GM12878 (cell line): ENCODE measurements around the gene TMC7. TPM values are rescaled to one million over a fixed set of nuclear protein-coding genes. Genes with fewer than 3 reads are reported as not detected.
A peak's percentile ranks its signal among the peaks of the same experiment; 100 is the strongest.

Experiments
- ATF2 ChIP-seq: IDR thresholded peaks from 2 replicates; pipeline ENCODE4 v1.6.1; 2012; ENCODE audit warnings: low read length, inconsistent platforms
- ATF3 ChIP-seq: IDR thresholded peaks from 2 replicates; pipeline ENCODE4 v1.6.1; 2011; ENCODE audit warnings: low read depth, mild to moderate bottlenecking, low read length, moderate library complexity, borderline replicate concordance; ENCODE audit errors: extremely low read depth
- CREB1 ChIP-seq: IDR thresholded peaks from 2 replicates; pipeline ENCODE4 v1.6.1; 2012; ENCODE audit warnings: low read depth, mild to moderate bottlenecking, inconsistent platforms
- FOXK2 ChIP-seq: fragments of 450-650 bp; IDR thresholded peaks from 2 replicates; pipeline ENCODE4 v1.6.1; 2017; ENCODE audit warnings: mild to moderate bottlenecking, moderate library complexity
- JUNB ChIP-seq: IDR thresholded peaks from 2 replicates; pipeline ENCODE4 v1.6.1; 2016; ENCODE audit warnings: antibody characterized with exemption, mild to moderate bottlenecking
- MEF2A ChIP-seq: IDR thresholded peaks from 2 replicates; pipeline ENCODE4 v1.6.1; 2011; ENCODE audit warnings: low read depth, mild to moderate bottlenecking, low read length, moderate library complexity; ENCODE audit not compliant: insufficient read depth
- MEF2B ChIP-seq: fragments of 450-650 bp; IDR thresholded peaks from 2 replicates; pipeline ENCODE4 v1.6.1; 2018; ENCODE audit warnings: mild to moderate bottlenecking, moderate library complexity; ENCODE audit not compliant: partially characterized antibody, poor library complexity, severe bottlenecking
- MYB ChIP-seq: fragments of 150-350 bp; IDR thresholded peaks from 2 replicates; pipeline ENCODE4 v1.6.1; 2014; ENCODE audit warnings: mild to moderate bottlenecking, low read depth, low read length, borderline replicate concordance
- NBN ChIP-seq: fragments of 450-650 bp; IDR thresholded peaks from 2 replicates; pipeline ENCODE4 v1.6.1; 2016
- NFIC ChIP-seq: IDR thresholded peaks from 2 replicates; pipeline ENCODE4 v1.6.1; 2012; ENCODE audit warnings: low read depth, mild to moderate bottlenecking, inconsistent platforms, low read length, moderate library complexity
- NFYA ChIP-seq: IDR thresholded peaks from 2 replicates; pipeline ENCODE4 v1.6.1; 2011; ENCODE audit warnings: low read depth, mild to moderate bottlenecking, low read length, improper control_type of control experiment, borderline replicate concordance
- PML ChIP-seq: IDR thresholded peaks from 2 replicates; pipeline ENCODE4 v1.6.1; 2012; ENCODE audit warnings: low read length, inconsistent platforms
- RAD51 ChIP-seq: fragments of 450-650 bp; IDR thresholded peaks from 2 replicates; pipeline ENCODE4 v1.6.1; 2016; ENCODE audit warnings: moderate library complexity, mild to moderate bottlenecking, inconsistent platforms
- SRF ChIP-seq, 2 experiments: IDR thresholded peaks; 2 replicates each; pipeline ENCODE4 v1.6.1; 2011; ENCODE audit warnings: low read depth in 2 of 2, low read length in 2 of 2, mild to moderate bottlenecking in 1 of 2, moderate library complexity in 1 of 2
- TCF7 ChIP-seq: IDR thresholded peaks from 2 replicates; pipeline ENCODE4 v1.6.1; 2014; ENCODE audit warnings: antibody characterized with exemption, borderline replicate concordance
- ZNF207 ChIP-seq: fragments of 450-650 bp; IDR thresholded peaks from 2 replicates; pipeline ENCODE4 v1.6.1; 2014; ENCODE audit warnings: antibody characterized with exemption, mild to moderate bottlenecking, borderline replicate concordance
- polyA plus RNA-seq, 11 experiments: library from polyadenylated mRNA; depleted of rRNA in 4 of 11; unstranded in 6 of 11; stranded (reverse) in 5 of 11; fragments of >200 nt; fragmentation: Nextera tagmentation in 4 of 11; fragmentation: Illumina TruSeq in 1 of 11; extraction: Ambion mirVana in 4 of 11; extraction: Trizol in 1 of 11; gene quantifications; 1 replicate in 1 of 11; 2 replicates in 10 of 11; pipeline versions ENCODE4 v1.2.1 to v1.2.3, GENCODE V29; 2011 to 2016; ENCODE audit warnings: inconsistent platforms in 2 of 11, missing spikeins in 2 of 11, low read depth in 1 of 11
- total RNA-seq, 4 experiments: library from RNA; depleted of rRNA in 3 of 4; stranded (reverse); fragments of >200 nt in 3 of 4; fragmentation: Illumina TruSeq in 1 of 4; extraction: Trizol in 1 of 4; gene quantifications; 2 replicates each; pipeline versions ENCODE4 v1.2.1 to v1.2.3, GENCODE V29; 2013 to 2021
- TF ChIP-seq, protein P1 (sequence below): fragments of 450-650 bp; IDR thresholded peaks from 2 replicates; pipeline ENCODE4 v1.6.1; 2018; ENCODE audit warnings: mild to moderate bottlenecking, low read depth, moderate library complexity; ENCODE audit not compliant: partially characterized antibody
- TF ChIP-seq, protein P2 (sequence below): fragments of 450-650 bp; IDR thresholded peaks from 2 replicates; pipeline ENCODE4 v1.6.1; 2017; ENCODE audit warnings: mild to moderate bottlenecking, moderate library complexity
- TF ChIP-seq, protein P3 (sequence below): IDR thresholded peaks from 2 replicates; pipeline ENCODE4 v1.6.1; 2012; ENCODE audit warnings: low read depth, low read length, improper control_type of control experiment

TMC7 gene
- total and polyA plus RNA-seq, 10 of the 15 experiments (the other 5 are each of a cell fraction or from before 2014, with no cell fraction given), result 0.15 TPM; not detected in 9

DNA sequence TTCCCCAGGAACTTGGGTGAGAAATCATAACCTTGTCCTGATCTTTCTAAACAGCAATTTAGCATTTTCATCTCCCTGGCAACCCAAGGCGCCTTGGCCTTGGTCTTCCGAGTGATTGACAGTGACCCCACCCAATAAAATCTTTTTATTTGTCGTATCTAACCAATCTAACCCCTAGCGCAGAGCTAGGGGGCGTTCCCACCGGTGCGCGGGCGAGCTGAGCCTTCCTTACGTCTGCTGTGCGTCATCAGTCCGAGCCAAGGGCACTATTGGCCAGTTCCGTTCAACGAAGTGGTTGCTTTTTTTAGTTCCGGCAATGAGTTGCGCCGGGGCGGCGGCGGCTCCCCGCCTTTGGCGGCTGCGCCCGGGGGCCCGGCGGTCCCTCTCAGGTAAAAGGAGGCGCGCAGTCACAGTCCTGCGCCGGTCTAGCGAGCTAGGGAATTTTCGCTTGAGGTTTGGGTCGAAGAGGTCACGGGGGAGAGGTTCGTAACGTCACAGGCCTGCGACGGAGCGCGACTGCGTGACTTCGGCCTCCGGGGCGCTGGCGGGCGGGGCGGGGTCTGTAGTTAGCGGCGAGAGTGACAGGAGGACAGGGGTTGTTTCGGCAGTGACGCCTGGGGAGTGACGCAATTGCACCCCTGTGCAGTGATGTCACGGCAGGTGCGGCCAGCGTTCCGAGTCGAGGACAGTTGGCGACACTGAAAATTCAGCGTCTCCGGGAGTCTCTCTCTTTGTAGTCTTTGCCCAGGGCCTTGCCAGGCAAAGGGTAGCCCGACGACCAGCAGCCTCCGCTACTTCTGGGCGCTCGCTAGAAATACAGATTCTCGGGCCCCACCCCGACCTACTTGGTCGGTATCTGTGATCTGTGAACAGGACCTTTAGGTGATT, 83.9 kb downstream of the TMC7 start, which contains the start of gene COQ7 (continued):
- peak; percentile 24; the same call in 1 of the 2 replicates for TF ChIP-seq NFYA
- TF ChIP-seq, protein P1, sequence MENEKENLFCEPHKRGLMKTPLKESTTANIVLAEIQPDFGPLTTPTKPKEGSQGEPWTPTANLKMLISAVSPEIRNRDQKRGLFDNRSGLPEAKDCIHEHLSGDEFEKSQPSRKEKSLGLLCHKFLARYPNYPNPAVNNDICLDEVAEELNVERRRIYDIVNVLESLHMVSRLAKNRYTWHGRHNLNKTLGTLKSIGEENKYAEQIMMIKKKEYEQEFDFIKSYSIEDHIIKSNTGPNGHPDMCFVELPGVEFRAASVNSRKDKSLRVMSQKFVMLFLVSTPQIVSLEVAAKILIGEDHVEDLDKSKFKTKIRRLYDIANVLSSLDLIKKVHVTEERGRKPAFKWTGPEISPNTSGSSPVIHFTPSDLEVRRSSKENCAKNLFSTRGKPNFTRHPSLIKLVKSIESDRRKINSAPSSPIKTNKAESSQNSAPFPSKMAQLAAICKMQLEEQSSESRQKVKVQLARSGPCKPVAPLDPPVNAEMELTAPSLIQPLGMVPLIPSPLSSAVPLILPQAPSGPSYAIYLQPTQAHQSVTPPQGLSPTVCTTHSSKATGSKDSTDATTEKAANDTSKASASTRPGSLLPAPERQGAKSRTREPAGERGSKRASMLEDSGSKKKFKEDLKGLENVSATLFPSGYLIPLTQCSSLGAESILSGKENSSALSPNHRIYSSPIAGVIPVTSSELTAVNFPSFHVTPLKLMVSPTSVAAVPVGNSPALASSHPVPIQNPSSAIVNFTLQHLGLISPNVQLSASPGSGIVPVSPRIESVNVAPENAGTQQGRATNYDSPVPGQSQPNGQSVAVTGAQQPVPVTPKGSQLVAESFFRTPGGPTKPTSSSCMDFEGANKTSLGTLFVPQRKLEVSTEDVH, result peak; percentile 42
- peak; percentile 98 for TF ChIP-seq CREB1
- no peak for TF ChIP-seq NFIC
- no peak for TF ChIP-seq TCF7
- TF ChIP-seq FOXK2, result peak; percentile 68; the same call in 1 of the 2 replicates
- TF ChIP-seq ZNF207, result peak; percentile 63; the same call in 1 of the 2 replicates
- TF ChIP-seq NBN, result peak; percentile 94
- peak in 1 of 2 experiments; percentile 64; a peak in 1 of 4 replicates for TF ChIP-seq SRF (IDR thresholded peaks at IDR 0.05; ENCODE audit: low read depth in 2 of 2, low read length in 2 of 2)
- TF ChIP-seq MEF2B, result peak; percentile 58
- TF ChIP-seq PML, result no peak; the same call in 1 of the 2 replicates
- TF ChIP-seq, protein P2, sequence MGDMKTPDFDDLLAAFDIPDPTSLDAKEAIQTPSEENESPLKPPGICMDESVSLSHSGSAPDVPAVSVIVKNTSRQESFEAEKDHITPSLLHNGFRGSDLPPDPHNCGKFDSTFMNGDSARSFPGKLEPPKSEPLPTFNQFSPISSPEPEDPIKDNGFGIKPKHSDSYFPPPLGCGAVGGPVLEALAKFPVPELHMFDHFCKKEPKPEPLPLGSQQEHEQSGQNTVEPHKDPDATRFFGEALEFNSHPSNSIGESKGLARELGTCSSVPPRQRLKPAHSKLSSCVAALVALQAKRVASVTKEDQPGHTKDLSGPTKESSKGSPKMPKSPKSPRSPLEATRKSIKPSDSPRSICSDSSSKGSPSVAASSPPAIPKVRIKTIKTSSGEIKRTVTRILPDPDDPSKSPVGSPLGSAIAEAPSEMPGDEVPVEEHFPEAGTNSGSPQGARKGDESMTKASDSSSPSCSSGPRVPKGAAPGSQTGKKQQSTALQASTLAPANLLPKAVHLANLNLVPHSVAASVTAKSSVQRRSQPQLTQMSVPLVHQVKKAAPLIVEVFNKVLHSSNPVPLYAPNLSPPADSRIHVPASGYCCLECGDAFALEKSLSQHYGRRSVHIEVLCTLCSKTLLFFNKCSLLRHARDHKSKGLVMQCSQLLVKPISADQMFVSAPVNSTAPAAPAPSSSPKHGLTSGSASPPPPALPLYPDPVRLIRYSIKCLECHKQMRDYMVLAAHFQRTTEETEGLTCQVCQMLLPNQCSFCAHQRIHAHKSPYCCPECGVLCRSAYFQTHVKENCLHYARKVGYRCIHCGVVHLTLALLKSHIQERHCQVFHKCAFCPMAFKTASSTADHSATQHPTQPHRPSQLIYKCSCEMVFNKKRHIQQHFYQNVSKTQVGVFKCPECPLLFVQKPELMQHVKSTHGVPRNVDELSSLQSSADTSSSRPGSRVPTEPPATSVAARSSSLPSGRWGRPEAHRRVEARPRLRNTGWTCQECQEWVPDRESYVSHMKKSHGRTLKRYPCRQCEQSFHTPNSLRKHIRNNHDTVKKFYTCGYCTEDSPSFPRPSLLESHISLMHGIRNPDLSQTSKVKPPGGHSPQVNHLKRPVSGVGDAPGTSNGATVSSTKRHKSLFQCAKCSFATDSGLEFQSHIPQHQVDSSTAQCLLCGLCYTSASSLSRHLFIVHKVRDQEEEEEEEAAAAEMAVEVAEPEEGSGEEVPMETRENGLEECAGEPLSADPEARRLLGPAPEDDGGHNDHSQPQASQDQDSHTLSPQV, result no peak; the same call in 1 of the 2 replicates
- peak; percentile 72; the same call in 1 of the 2 replicates for TF ChIP-seq ATF3
- TF ChIP-seq MEF2A, result no peak
- TF ChIP-seq, protein P3, sequence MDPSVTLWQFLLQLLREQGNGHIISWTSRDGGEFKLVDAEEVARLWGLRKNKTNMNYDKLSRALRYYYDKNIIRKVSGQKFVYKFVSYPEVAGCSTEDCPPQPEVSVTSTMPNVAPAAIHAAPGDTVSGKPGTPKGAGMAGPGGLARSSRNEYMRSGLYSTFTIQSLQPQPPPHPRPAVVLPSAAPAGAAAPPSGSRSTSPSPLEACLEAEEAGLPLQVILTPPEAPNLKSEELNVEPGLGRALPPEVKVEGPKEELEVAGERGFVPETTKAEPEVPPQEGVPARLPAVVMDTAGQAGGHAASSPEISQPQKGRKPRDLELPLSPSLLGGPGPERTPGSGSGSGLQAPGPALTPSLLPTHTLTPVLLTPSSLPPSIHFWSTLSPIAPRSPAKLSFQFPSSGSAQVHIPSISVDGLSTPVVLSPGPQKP, result peak; percentile 69
- TF ChIP-seq ATF2, result 0 out of 2 replicates have a peak, but pooled peaks have one; percentile 29
- TF ChIP-seq MYB, result peak; percentile 15; the same call in 1 of the 2 replicates
- TF ChIP-seq RAD51, result peak; percentile 82
- TF ChIP-seq JUNB, result no peak
